Liver (tissue), 9 donors: ENCODE data around the gene USP9Y. TPM values are rescaled to one million over a fixed set of nuclear protein-coding genes. Genes with fewer than 3 reads are reported as not detected.

Experiments
- DNase-seq: peaks from one replicate; pipeline ENCODE4 v3.0.0-alpha.2; 2017; ENCODE audit warnings: low spot score
- H3K27ac ChIP-seq, 2 donors: one replicate each; pipeline ENCODE4 v1.7.0; 2013; ENCODE audit warnings: inconsistent platforms in 2 of 2, low read length in 2 of 2, control low read depth in 1 of 2, low read depth in 1 of 2, mild to moderate bottlenecking in 1 of 2
- H3K27me3 ChIP-seq, 4 donors: one replicate each; pipeline versions ENCODE4 v1.6.1 to v1.7.0; 2013; ENCODE audit warnings: low read length in 3 of 4, inconsistent platforms in 1 of 4, mild to moderate bottlenecking in 1 of 4, moderate library complexity in 1 of 4; ENCODE audit not compliant: control insufficient read depth in 4 of 4, insufficient read depth in 4 of 4
- H3K36me3 ChIP-seq, 4 donors: one replicate each; pipeline versions ENCODE4 v1.6.1 to v1.7.0; 2013; ENCODE audit warnings: low read length in 3 of 4, mild to moderate bottlenecking in 3 of 4, low read depth in 1 of 4, moderate library complexity in 1 of 4; ENCODE audit not compliant: control insufficient read depth in 4 of 4, insufficient read depth in 3 of 4
- H3K4me1 ChIP-seq, 4 donors: one replicate each; pipeline versions ENCODE4 v1.6.1 to v1.7.0; 2013; ENCODE audit warnings: low read length in 3 of 4, mild to moderate bottlenecking in 3 of 4, moderate library complexity in 1 of 4; ENCODE audit not compliant: control insufficient read depth in 4 of 4, insufficient read depth in 4 of 4
- H3K4me3 ChIP-seq, 3 donors: one replicate each; pipeline versions ENCODE4 v1.6.1 to v1.7.0; 2013; ENCODE audit warnings: low read length in 3 of 3, control low read depth in 1 of 3, low read depth in 1 of 3, mild to moderate bottlenecking in 1 of 3
- H3K9ac ChIP-seq, 2 donors: one replicate each; pipeline ENCODE4 v1.7.0; 2013; ENCODE audit warnings: low read length in 2 of 2, mild to moderate bottlenecking in 2 of 2, moderate library complexity in 2 of 2, control low read depth in 1 of 2, low read depth in 1 of 2
- H3K9me3 ChIP-seq, 4 donors: one replicate each; pipeline versions ENCODE4 v1.6.1 to v1.7.0; 2013; ENCODE audit warnings: low read length in 3 of 4; ENCODE audit not compliant: control insufficient read depth in 4 of 4
- EGR1 ChIP-seq, 2 donors: IDR thresholded peaks; 2 replicates each; pipeline ENCODE4 v1.6.1; 2016 to 2018; ENCODE audit warnings: antibody characterized with exemption in 2 of 2, low read depth in 2 of 2
- GABPA ChIP-seq, 2 donors: IDR thresholded peaks in 1 of 2; conservative IDR thresholded peaks in 1 of 2; 2 replicates each; pipeline ENCODE4 v1.6.1; 2016; ENCODE audit warnings: antibody characterized with exemption in 2 of 2, mild to moderate bottlenecking in 1 of 2, moderate library complexity in 1 of 2
- HNF4A ChIP-seq, 2 donors: conservative IDR thresholded peaks; 2 replicates each; pipeline ENCODE4 v1.6.1; 2016; ENCODE audit warnings: antibody characterized with exemption in 2 of 2, mild to moderate bottlenecking in 2 of 2
- HNF4G ChIP-seq: IDR thresholded peaks from 2 replicates; pipeline ENCODE4 v1.6.1; 2016; ENCODE audit warnings: antibody characterized with exemption
- JUND ChIP-seq, 2 donors: IDR thresholded peaks; 2 replicates each; pipeline ENCODE4 v1.6.1; 2016; ENCODE audit warnings: antibody characterized with exemption in 2 of 2
- NR2F2 ChIP-seq: IDR thresholded peaks from 2 replicates; pipeline ENCODE4 v1.6.1; 2016; ENCODE audit warnings: antibody characterized with exemption
- RAD21 ChIP-seq, 2 donors: IDR thresholded peaks; 2 replicates each; pipeline ENCODE4 v1.6.1; 2016; ENCODE audit warnings: antibody characterized with exemption in 2 of 2, mild to moderate bottlenecking in 2 of 2
- YY1 ChIP-seq: IDR thresholded peaks from 2 replicates; pipeline ENCODE4 v1.6.1; 2016; ENCODE audit warnings: antibody characterized with exemption, mild to moderate bottlenecking
- WGBS: extraction: QIAGEN DNeasy Blood & Tissue Kit; methylation state at CpG from one replicate; pipeline ENCODE4 v1.1.7; 2013; 5-methylcytosine and 5-hydroxymethylcytosine counted together
- polyA plus RNA-seq, 2 donors: library from polyadenylated mRNA; stranded (reverse) in 1 of 2; unstranded in 1 of 2; fragments of 200-250 nt in 1 of 2; fragments of >200 nt in 1 of 2; fragmentation: Nextera tagmentation in 1 of 2; extraction: Ambion mirVana in 1 of 2; gene quantifications; one replicate each; pipeline versions ENCODE4 v1.2.1 to v1.2.3, GENCODE V29; 2013 to 2015
- total RNA-seq, 2 donors: library from RNA; depleted of rRNA; stranded (reverse); fragments of >200 nt; gene quantifications; one replicate each; pipeline ENCODE4 v1.2.3, GENCODE V29; 2014
- TF ChIP-seq, protein P1 (sequence below): IDR thresholded peaks from 2 replicates; pipeline ENCODE4 v1.6.1; 2016; ENCODE audit warnings: antibody characterized with exemption, mild to moderate bottlenecking
- TF ChIP-seq, protein P2 (sequence below): IDR thresholded peaks from 2 replicates; pipeline ENCODE4 v1.6.1; 2016; ENCODE audit warnings: antibody characterized with exemption
- TF ChIP-seq, protein P3 (sequence below): IDR thresholded peaks from 2 replicates; pipeline ENCODE4 v1.6.1; 2016; ENCODE audit warnings: antibody characterized with exemption
- TF ChIP-seq, protein P4 (sequence below): fragments of 150-350 bp; IDR thresholded peaks from 2 replicates; pipeline ENCODE4 v1.5.1; 2017; ENCODE audit warnings: improper control_type of control experiment, low read depth, low read length; ENCODE audit not compliant: missing input control
- TF ChIP-seq, protein P5 (sequence below): IDR thresholded peaks from 2 replicates; pipeline ENCODE4 v1.6.1; 2016; ENCODE audit warnings: antibody characterized with exemption
- donor health status: healthy.
- donor health status: healthy.
- donor health status: healthy.
- donor health status: healthy.
- donor health status: healthy.

The USP9Y gene
- total and polyA plus RNA-seq, 4 donors, result 3.7 to 10.1 TPM; not detected in 2

DNA sequence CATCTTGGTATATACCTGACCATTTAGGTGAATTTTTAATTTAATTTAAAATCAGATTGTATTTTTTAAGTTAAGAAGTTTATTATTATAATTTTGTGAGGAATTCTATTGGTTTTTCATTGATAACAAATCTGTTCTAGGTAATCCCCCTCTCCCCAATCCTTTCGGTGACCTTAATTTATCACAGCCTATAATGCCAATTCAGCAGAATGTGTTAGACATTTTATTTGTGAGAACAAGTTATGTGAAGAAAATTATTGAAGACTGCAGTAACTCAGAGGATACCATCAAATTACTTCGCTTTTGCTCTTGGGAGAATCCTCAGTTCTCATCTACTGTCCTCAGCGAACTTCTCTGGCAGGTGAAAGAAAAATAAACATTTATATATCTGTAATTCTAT is 145.8 kb downstream of the USP9Y start:
- WGBS, result 98% methylated on average over 3 of the region's 3 CpGs
- no peak overlapping the region for H3K4me3 ChIP-seq
- H3K4me1 ChIP-seq, result no peaks in the 10 kb centered on the region
- no peak overlapping the region for H3K9ac ChIP-seq
- no peak overlapping the region for H3K27ac ChIP-seq
- peaks cover 0 to 2% (median 0%) of the 10 kb centered on the region in 4 donors for H3K36me3 ChIP-seq
- no peak for TF ChIP-seq JUND (IDR thresholded peaks at IDR 0.05)
- TF ChIP-seq NR2F2, result no peak
- TF ChIP-seq, protein P1, sequence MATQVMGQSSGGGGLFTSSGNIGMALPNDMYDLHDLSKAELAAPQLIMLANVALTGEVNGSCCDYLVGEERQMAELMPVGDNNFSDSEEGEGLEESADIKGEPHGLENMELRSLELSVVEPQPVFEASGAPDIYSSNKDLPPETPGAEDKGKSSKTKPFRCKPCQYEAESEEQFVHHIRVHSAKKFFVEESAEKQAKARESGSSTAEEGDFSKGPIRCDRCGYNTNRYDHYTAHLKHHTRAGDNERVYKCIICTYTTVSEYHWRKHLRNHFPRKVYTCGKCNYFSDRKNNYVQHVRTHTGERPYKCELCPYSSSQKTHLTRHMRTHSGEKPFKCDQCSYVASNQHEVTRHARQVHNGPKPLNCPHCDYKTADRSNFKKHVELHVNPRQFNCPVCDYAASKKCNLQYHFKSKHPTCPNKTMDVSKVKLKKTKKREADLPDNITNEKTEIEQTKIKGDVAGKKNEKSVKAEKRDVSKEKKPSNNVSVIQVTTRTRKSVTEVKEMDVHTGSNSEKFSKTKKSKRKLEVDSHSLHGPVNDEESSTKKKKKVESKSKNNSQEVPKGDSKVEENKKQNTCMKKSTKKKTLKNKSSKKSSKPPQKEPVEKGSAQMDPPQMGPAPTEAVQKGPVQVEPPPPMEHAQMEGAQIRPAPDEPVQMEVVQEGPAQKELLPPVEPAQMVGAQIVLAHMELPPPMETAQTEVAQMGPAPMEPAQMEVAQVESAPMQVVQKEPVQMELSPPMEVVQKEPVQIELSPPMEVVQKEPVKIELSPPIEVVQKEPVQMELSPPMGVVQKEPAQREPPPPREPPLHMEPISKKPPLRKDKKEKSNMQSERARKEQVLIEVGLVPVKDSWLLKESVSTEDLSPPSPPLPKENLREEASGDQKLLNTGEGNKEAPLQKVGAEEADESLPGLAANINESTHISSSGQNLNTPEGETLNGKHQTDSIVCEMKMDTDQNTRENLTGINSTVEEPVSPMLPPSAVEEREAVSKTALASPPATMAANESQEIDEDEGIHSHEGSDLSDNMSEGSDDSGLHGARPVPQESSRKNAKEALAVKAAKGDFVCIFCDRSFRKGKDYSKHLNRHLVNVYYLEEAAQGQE, result no peak
- TF ChIP-seq, protein P2, sequence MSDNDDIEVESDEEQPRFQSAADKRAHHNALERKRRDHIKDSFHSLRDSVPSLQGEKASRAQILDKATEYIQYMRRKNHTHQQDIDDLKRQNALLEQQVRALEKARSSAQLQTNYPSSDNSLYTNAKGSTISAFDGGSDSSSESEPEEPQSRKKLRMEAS, result no peak
- no peak for TF ChIP-seq RAD21 (IDR thresholded peaks at IDR 0.05)
- no peak for TF ChIP-seq GABPA (IDR thresholded peaks at IDR 0.05 in 1 of 2, conservative IDR thresholded peaks at IDR 0.05 in 1 of 2)
- TF ChIP-seq, protein P3, sequence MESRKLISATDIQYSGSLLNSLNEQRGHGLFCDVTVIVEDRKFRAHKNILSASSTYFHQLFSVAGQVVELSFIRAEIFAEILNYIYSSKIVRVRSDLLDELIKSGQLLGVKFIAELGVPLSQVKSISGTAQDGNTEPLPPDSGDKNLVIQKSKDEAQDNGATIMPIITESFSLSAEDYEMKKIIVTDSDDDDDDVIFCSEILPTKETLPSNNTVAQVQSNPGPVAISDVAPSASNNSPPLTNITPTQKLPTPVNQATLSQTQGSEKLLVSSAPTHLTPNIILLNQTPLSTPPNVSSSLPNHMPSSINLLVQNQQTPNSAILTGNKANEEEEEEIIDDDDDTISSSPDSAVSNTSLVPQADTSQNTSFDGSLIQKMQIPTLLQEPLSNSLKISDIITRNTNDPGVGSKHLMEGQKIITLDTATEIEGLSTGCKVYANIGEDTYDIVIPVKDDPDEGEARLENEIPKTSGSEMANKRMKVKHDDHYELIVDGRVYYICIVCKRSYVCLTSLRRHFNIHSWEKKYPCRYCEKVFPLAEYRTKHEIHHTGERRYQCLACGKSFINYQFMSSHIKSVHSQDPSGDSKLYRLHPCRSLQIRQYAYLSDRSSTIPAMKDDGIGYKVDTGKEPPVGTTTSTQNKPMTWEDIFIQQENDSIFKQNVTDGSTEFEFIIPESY, result no peak
- no peak for TF ChIP-seq EGR1 (IDR thresholded peaks at IDR 0.05; ENCODE audit: low read depth in 2 of 2)
- TF ChIP-seq, protein P4, sequence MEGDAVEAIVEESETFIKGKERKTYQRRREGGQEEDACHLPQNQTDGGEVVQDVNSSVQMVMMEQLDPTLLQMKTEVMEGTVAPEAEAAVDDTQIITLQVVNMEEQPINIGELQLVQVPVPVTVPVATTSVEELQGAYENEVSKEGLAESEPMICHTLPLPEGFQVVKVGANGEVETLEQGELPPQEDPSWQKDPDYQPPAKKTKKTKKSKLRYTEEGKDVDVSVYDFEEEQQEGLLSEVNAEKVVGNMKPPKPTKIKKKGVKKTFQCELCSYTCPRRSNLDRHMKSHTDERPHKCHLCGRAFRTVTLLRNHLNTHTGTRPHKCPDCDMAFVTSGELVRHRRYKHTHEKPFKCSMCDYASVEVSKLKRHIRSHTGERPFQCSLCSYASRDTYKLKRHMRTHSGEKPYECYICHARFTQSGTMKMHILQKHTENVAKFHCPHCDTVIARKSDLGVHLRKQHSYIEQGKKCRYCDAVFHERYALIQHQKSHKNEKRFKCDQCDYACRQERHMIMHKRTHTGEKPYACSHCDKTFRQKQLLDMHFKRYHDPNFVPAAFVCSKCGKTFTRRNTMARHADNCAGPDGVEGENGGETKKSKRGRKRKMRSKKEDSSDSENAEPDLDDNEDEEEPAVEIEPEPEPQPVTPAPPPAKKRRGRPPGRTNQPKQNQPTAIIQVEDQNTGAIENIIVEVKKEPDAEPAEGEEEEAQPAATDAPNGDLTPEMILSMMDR, result no peak
- no peaks in the 10 kb centered on the region for H3K27me3 ChIP-seq
- DNase-seq, result no peak
- H3K9me3 ChIP-seq, result no peaks in the 10 kb centered on the region

DNA sequence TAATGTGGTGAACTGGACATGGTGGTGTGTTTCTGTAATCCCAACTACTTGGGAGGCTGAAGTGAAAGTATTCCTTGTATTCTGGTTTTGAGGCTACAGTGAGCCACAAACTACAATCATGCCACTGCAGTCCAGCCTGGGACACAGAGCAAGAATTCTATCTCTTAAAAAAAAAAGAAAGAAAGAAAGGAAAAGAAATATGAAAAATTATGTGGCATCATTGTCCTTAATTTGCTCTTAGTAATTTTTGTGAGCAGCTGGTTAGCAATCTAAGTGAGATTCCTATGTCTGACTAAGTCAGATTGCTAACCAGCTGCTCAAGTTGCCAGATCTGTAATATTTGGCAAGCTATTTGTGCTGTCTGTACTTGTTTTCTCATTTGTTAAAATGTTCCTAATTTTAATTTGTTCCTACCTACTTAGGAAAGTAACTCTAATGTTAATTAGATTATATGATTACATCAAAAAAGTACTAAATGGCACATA is 154.8 kb downstream of the USP9Y start:
- Histone ChIP-seq H3K27ac (no peak overlapping the region), H3K27me3 (no peaks in the 10 kb centered on the region), H3K9ac (no peak overlapping the region), H3K36me3 (peaks cover 0 to 2% (median 0%) of the 10 kb centered on the region in 4 donors), H3K4me3 (no peak overlapping the region), H3K4me1 (no peaks in the 10 kb centered on the region), H3K9me3 (no peaks in the 10 kb centered on the region)
- no peak for DNase-seq
- TF ChIP-seq, protein P4, result no peak
- no peak for TF ChIP-seq RAD21 (IDR thresholded peaks at IDR 0.05)
- TF ChIP-seq, protein P5, sequence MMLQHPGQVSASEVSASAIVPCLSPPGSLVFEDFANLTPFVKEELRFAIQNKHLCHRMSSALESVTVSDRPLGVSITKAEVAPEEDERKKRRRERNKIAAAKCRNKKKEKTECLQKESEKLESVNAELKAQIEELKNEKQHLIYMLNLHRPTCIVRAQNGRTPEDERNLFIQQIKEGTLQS, result no peak
- TF ChIP-seq, protein P2, result no peak
- no peak for TF ChIP-seq GABPA (IDR thresholded peaks at IDR 0.05 in 1 of 2, conservative IDR thresholded peaks at IDR 0.05 in 1 of 2)
- TF ChIP-seq, protein P1, result no peak
- TF ChIP-seq HNF4A (conservative IDR thresholded peaks at IDR 0.05), result no peak
- TF ChIP-seq NR2F2, result no peak
- TF ChIP-seq, protein P3, result no peak
- TF ChIP-seq HNF4G, result no peak
- no peak for TF ChIP-seq YY1
